ENCODE data around the gene DEFB132. TPM values are rescaled to one million over a fixed set of nuclear protein-coding genes. Genes with fewer than 3 reads are reported as not detected.
A peak's percentile ranks its signal among the peaks of the same experiment; 100 is the strongest.

Gene DEFB132
- polyA plus RNA-seq, 3 donors, result not detected

GRCh38 chr20:308427-309038 lies 51.0 kb downstream of the DEFB132 start:
- Mint-ChIP-seq H3K27ac (no peak overlapping the region), H3K9me3 (no peaks in the 10 kb centered on the region), H3K4me1 (peaks cover 23% of the 10 kb centered on the region), H3K4me3 (no peak overlapping the region), H3K27me3 (ENCODE audit: low read depth in 3 of 3) (peaks cover 0 to 3% (median 1%) of the 10 kb centered on the region in 3 donors), H3K36me3 (peaks cover 0 to 3% of the 10 kb centered on the region in 2 donors)
- DNase-seq, result no peak
- no peaks in the 10 kb centered on the region for H4K20me1 ChIP-seq (ENCODE audit: insufficient read depth, low read length)
- no peaks in the 10 kb centered on the region for H3K36me3 ChIP-seq (replicated peaks in 1 of 2; ENCODE audit: control insufficient read depth in 1 of 2, insufficient read depth in 2 of 2, low read length in 2 of 2)
- no peak for TF ChIP-seq CTCF (IDR thresholded peaks at IDR 0.05)
- no peaks in the 10 kb centered on the region for H3K79me2 ChIP-seq (ENCODE audit: insufficient read depth, low read length)
- H3K9me3 ChIP-seq (replicated peaks in 1 of 2; ENCODE audit: control insufficient read depth in 1 of 2, insufficient read depth in 1 of 2, low read length in 2 of 2), result no peaks in the 10 kb centered on the region
- no peak overlapping the region for H3K4me3 ChIP-seq (replicated peaks in 1 of 3; ENCODE audit: low read depth in 2 of 3, low read length in 3 of 3)
- no peak overlapping the region for H3K4me2 ChIP-seq (replicated peaks; ENCODE audit: extremely low read depth, low read length, poor library complexity, severe bottlenecking)
- no peak overlapping the region for H3K27ac ChIP-seq (ENCODE audit: low read depth in 1 of 2, low read length in 2 of 2)
- intact Hi-C loops (cut with micrococcal nuclease), result no loop called here
- peaks cover 28% of the 10 kb centered on the region in 2 donors for H3K4me1 ChIP-seq (ENCODE audit: control insufficient read depth in 1 of 2, insufficient read depth in 2 of 2, low read length in 2 of 2)
- H2AFZ ChIP-seq (ENCODE audit: insufficient read depth, low read depth, low read length, poor library complexity, severe bottlenecking), result no peak overlapping the region
- no peaks in the 10 kb centered on the region for H3K27me3 ChIP-seq (ENCODE audit: control insufficient read depth in 2 of 2, insufficient read depth in 2 of 2, low read length in 2 of 2)
- no peak overlapping the region for H3K9ac ChIP-seq (ENCODE audit: insufficient read depth, low read length, poor library complexity, severe bottlenecking)
- 97% methylated on average over 4 of the region's 7 CpGs for WGBS (ENCODE audit: insufficient coverage)

- no peak for DNase-seq
- Mint-ChIP-seq H3K9me3 (no peaks in the 10 kb centered on the region), H3K4me3 (peak overlapping the region in 1 of 2 donors; percentile 87), H3K36me3 (no peaks in the 10 kb centered on the region), H3K27ac (peak overlapping the region; percentile 21 to 93 (median 79)), H3K4me1 (peaks cover 23% of the 10 kb centered on the region), H3K27me3 (ENCODE audit: low read depth in 3 of 3) (peaks cover 0 to 3% (median 1%) of the 10 kb centered on the region in 3 donors)
- H3K79me2 ChIP-seq (ENCODE audit: insufficient read depth, low read length), result no peaks in the 10 kb centered on the region
- peak overlapping the region; percentile 36 to 39 for H3K27ac ChIP-seq (ENCODE audit: low read depth in 1 of 2, low read length in 2 of 2)
- H3K9ac ChIP-seq (ENCODE audit: insufficient read depth, low read length, poor library complexity, severe bottlenecking), result peak overlapping the region; percentile 11
- H3K36me3 ChIP-seq (replicated peaks in 1 of 2; ENCODE audit: control insufficient read depth in 1 of 2, insufficient read depth in 2 of 2, low read length in 2 of 2), result no peaks in the 10 kb centered on the region
- no CpG with 5 or more reads among the region's 6 CpGs for WGBS (ENCODE audit: insufficient coverage)
- peak overlapping the region; percentile 70 for H2AFZ ChIP-seq (ENCODE audit: insufficient read depth, low read depth, low read length, poor library complexity, severe bottlenecking)
- TF ChIP-seq CTCF (IDR thresholded peaks at IDR 0.05), result no peak
- H3K4me1 ChIP-seq (ENCODE audit: control insufficient read depth in 1 of 2, insufficient read depth in 2 of 2, low read length in 2 of 2), result peaks cover 28% of the 10 kb centered on the region in 2 donors
- H3K4me2 ChIP-seq (replicated peaks; ENCODE audit: extremely low read depth, low read length, poor library complexity, severe bottlenecking), result peak overlapping the region; percentile 76
- intact Hi-C loops (cut with micrococcal nuclease), result no loop called here
- no peaks in the 10 kb centered on the region for H4K20me1 ChIP-seq (ENCODE audit: insufficient read depth, low read length)
- H3K27me3 ChIP-seq (ENCODE audit: control insufficient read depth in 2 of 2, insufficient read depth in 2 of 2, low read length in 2 of 2), result no peaks in the 10 kb centered on the region
- no peaks in the 10 kb centered on the region for H3K9me3 ChIP-seq (replicated peaks in 1 of 2; ENCODE audit: control insufficient read depth in 1 of 2, insufficient read depth in 1 of 2, low read length in 2 of 2)
- H3K4me3 ChIP-seq (replicated peaks in 1 of 3; ENCODE audit: low read depth in 2 of 3, low read length in 3 of 3), result peak overlapping the region in 2 of 3 experiments; percentile 46 to 70
Observed at GRCh38 chr20:309306-309840, 51.8 kb downstream of the DEFB132 start.
